Measurements from ENCODE around the gene ABLIM2. TPM values are rescaled to one million over a fixed set of nuclear protein-coding genes. Genes with fewer than 3 reads are reported as not detected.
A peak's percentile ranks its signal among the peaks of the same experiment; 100 is the strongest.

Gene ABLIM2
- total and polyA plus RNA-seq, 2 of the 8 experiments (the other 6 are each of a cell fraction or from before 2014, with no cell fraction given) = 2.8 to 3.0 TPM

- no peak overlapping the region for H3K9ac ChIP-seq (replicated peaks in 1 of 4; ENCODE audit: extremely low read depth in 1 of 4, low read depth in 3 of 4, low read length in 3 of 4)
- no peak overlapping the region for H4K5ac ChIP-seq (ENCODE audit: insufficient read length, low read depth, low read length)
- peaks cover 6 to 12% (median 10%) of the 10 kb centered on the region in 4 experiments; a peak in 6 of 7 replicates for H3K4me1 ChIP-seq (replicated peaks in 1 of 4; ENCODE audit: control insufficient read depth in 3 of 4, insufficient read depth in 4 of 4, low read length in 3 of 4)
- no peaks in the 10 kb centered on the region for H3K27me3 ChIP-seq (replicated peaks in 1 of 4; ENCODE audit: control insufficient read depth in 3 of 4, extremely low read depth in 1 of 4, insufficient read depth in 3 of 4, low read length in 3 of 4)
- peaks cover 0 to 2% of the 10 kb centered on the region in 2 experiments for H4K20me1 ChIP-seq (replicated peaks in 1 of 2; ENCODE audit: control insufficient read depth in 1 of 2, insufficient read depth in 2 of 2, low read length in 2 of 2)
- no peak overlapping the region for H3K14ac ChIP-seq (ENCODE audit: insufficient read length)
- no peak overlapping the region for H4K8ac ChIP-seq (ENCODE audit: extremely low read depth, insufficient read depth, low read length)
- 0 out of 2 replicates have a peak overlapping the region, but pooled peaks have one; percentile 77 for H2BK12ac ChIP-seq (ENCODE audit: low read depth, low read length)
- H3K4me2 ChIP-seq (ENCODE audit: insufficient read depth in 1 of 2, low read depth in 2 of 2, low read length in 2 of 2) = no peak overlapping the region
- no peaks in the 10 kb centered on the region for H3K36me3 ChIP-seq (ENCODE audit: control insufficient read depth in 2 of 4, insufficient read depth in 4 of 4, low read length in 3 of 4)
- TF ChIP-seq SP4 (IDR thresholded peaks at IDR 0.05; ENCODE audit: low read length) (no peak), KDM4A (IDR thresholded peaks at IDR 0.05; ENCODE audit: low read depth, low read length, severe bottlenecking) (no peak), RFX5 (IDR thresholded peaks at IDR 0.05; ENCODE audit: borderline replicate concordance, low read depth, low read length) (no peak), ZNF274 (IDR thresholded peaks at IDR 0.05; ENCODE audit: borderline replicate concordance, extremely low read depth, low read length) (no peak), CTCF (IDR thresholded peaks at IDR 0.05; ENCODE audit: control extremely low read depth in 1 of 3, insufficient read depth in 1 of 3, low read depth in 1 of 3, low read length in 3 of 3) (no peak), SIN3A (conservative IDR thresholded peaks at IDR 0.05 in 1 of 2, IDR thresholded peaks at IDR 0.05 in 1 of 2; ENCODE audit: low read depth in 1 of 2, low read length in 2 of 2) (no peak), TEAD4 (IDR thresholded peaks at IDR 0.05; ENCODE audit: low read depth, low read length) (no peak), MAFK (IDR thresholded peaks at IDR 0.05; ENCODE audit: low read depth, low read length) (no peak)
- TF ChIP-seq, protein P1, sequence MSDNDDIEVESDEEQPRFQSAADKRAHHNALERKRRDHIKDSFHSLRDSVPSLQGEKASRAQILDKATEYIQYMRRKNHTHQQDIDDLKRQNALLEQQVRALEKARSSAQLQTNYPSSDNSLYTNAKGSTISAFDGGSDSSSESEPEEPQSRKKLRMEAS (IDR thresholded peaks at IDR 0.05) = no peak
- no peak overlapping the region; the same call in 1 of the 2 replicates for H2AK5ac ChIP-seq (ENCODE audit: low read depth, low read length)
- peaks cover 4 to 71% of the 10 kb centered on the region in 2 experiments; a peak in 3 of 4 replicates for H3K79me2 ChIP-seq (ENCODE audit: control insufficient read depth in 1 of 2, insufficient read depth in 2 of 2, low read length in 2 of 2)
- H3K4me3 ChIP-seq (ENCODE audit: extremely low read depth in 1 of 4, insufficient read depth in 2 of 4, low read depth in 3 of 4, low read length in 4 of 4) = no peak overlapping the region
- H3K9me3 ChIP-seq (ENCODE audit: insufficient read depth in 2 of 2, low read depth in 1 of 2, low read length in 1 of 2) = no peaks in the 10 kb centered on the region
- H4K91ac ChIP-seq (replicated peaks; ENCODE audit: insufficient read length, low read length) = peak overlapping the region; percentile 81
- ChIA-PET CTCF (ENCODE audit: partially characterized antibody) (interaction anchor here (0.7 to 5.5 kb wide), 18 partner anchors 7 to 167 kb away, joined by 3 to 49 read pairs (median 4); partner anchors contain the start of gene AFAP1), POLR2A (ENCODE audit: partially characterized antibody) (interaction anchor here (1.2 to 2.1 kb wide), 2 partner anchors 10 to 22 kb away, joined by 3 to 10 read pairs; partner anchors contain the start of gene AFAP1)
- no peak overlapping the region for H3K23ac ChIP-seq (ENCODE audit: insufficient read length)
- 78% methylated on average over 7 of the region's 7 CpGs; no CpG with 5 or more reads in 1 of the 2 experiments for WGBS, 2 experiments (ENCODE audit: extremely low coverage in 1 of 2, insufficient coverage in 1 of 2, insufficient read length in 1 of 2, insufficient replicate concordance in 2 of 2, low coverage in 1 of 2, low lambda C conversion rate in 2 of 2, missing lambda C conversion rate in 1 of 2)
- H3K79me1 ChIP-seq (ENCODE audit: low read depth, low read length) = peaks cover 6% of the 10 kb centered on the region
- H2BK120ac ChIP-seq (replicated peaks; ENCODE audit: low read depth, low read length) = no peak overlapping the region
- no peak overlapping the region for H3K27ac ChIP-seq (ENCODE audit: low read depth, low read length)
- no peaks in the 10 kb centered on the region for H3K23me2 ChIP-seq (ENCODE audit: low read depth, low read length)
- no peak overlapping the region for H2BK20ac ChIP-seq (ENCODE audit: low read length)
- no peak overlapping the region; the same call in 1 of the 2 replicates for H3K18ac ChIP-seq (ENCODE audit: extremely low read depth, low read length)
- FAIRE-seq (no peak), DNase-seq (ENCODE audit: low read depth in 1 of 2, low spot score in 2 of 2) (no peak)
- no peak overlapping the region for H2AFZ ChIP-seq (ENCODE audit: low read length)
- no peak overlapping the region for H3K56ac ChIP-seq (replicated peaks; ENCODE audit: insufficient read length, low read depth, low read length)
- H2BK5ac ChIP-seq (ENCODE audit: low read depth, low read length) = no peak overlapping the region
- H3K4ac ChIP-seq (replicated peaks; ENCODE audit: insufficient read length, low read depth, low read length) = no peak overlapping the region
- peak overlapping the region; percentile 84 for H2BK15ac ChIP-seq (ENCODE audit: low read length)
Observed at GRCh38 chr4:7928711-7929110, 229.9 kb downstream of the ABLIM2 start.

Measured in H1 (cell line).